SK-N-SH (cell line): ENCODE results near the gene TCOF1.

Experiments used
- POLR2AphosphoS5 ChIP-seq: IDR thresholded peaks from 2 replicates; pipeline ENCODE4 v1.6.1; 2012; ENCODE audit warnings: low read depth, low read length
- REST ChIP-seq: IDR thresholded peaks from 2 replicates; pipeline ENCODE4 v1.6.1; 2012; ENCODE audit warnings: mild to moderate bottlenecking, low read depth, low read length, moderate library complexity

- TF ChIP-seq REST (no peak), POLR2AphosphoS5 (no peak)
Measured at GRCh38 chr5:150321784-150322183, 35.7 kb upstream of the TCOF1 start.
